DMS114 treated with DMSO at 0.1 percent for 48 hours (cell line): ENCODE results near the gene D2HGDH.
"Not testable (repeated sequence)": the region's sequence is repeated elsewhere in the genome, so short reads cannot be mapped to it uniquely, and the experiment has no call there.

Source experiments
- DNase-seq: peaks from one replicate; lab custom pipeline; 2025; ENCODE audit not compliant: unreplicated experiment; lab: John Stamatoyannopoulos, UW

Gene D2HGDH

GRCh38 chr2:241806217-241806616 lies 71.8 kb downstream of the D2HGDH start:
- DNase-seq, result not testable (repeated sequence)

- no peak for DNase-seq
These were observed 73.8 kb downstream of the D2HGDH start for GRCh38 chr2:241808051-241808720.

- DNase-seq, result no peak
These were observed 74.4 kb downstream of the D2HGDH start, which contains the start of gene NEU4 for GRCh38 chr2:241808721-241809382. Gene NEU4 (plus strand): TSS chr2:241809193. CDS start chr2:241814485, 5,292 bp downstream.

- no peak for DNase-seq
These were observed 75.2 kb downstream of the D2HGDH start for GRCh38 chr2:241809383-241810306.

GRCh38 chr2:241810307-241811200 lies 76.1 kb downstream of the D2HGDH start:
- no peak for DNase-seq

GRCh38 chr2:241811201-241811951 lies 76.9 kb downstream of the D2HGDH start:
- DNase-seq, result no peak

GRCh38 chr2:241811952-241812729 lies 77.7 kb downstream of the D2HGDH start:
- no peak for DNase-seq

GRCh38 chr2:241812730-241813643 lies 78.6 kb downstream of the D2HGDH start:
- DNase-seq, result no peak

GRCh38 chr2:241813644-241814392 lies 79.4 kb downstream of the D2HGDH start:
- no peak for DNase-seq

- no peak for DNase-seq
These were observed 79.9 kb downstream of the D2HGDH start for GRCh38 chr2:241814393-241814642.

GRCh38 chr2:241814643-241815476 lies 80.4 kb downstream of the D2HGDH start:
- no peak for DNase-seq

GRCh38 chr2:241815477-241816430 lies 81.3 kb downstream of the D2HGDH start:
- DNase-seq, result no peak

GRCh38 chr2:241816431-241817121 lies 82.1 kb downstream of the D2HGDH start:
- no peak for DNase-seq

- DNase-seq, result no peak
These were observed 82.8 kb downstream of the D2HGDH start for GRCh38 chr2:241817126-241817820.
